Measurements from ENCODE around the gene DDX39A. TPM values are rescaled to one million over a fixed set of nuclear protein-coding genes. Genes with fewer than 3 reads are reported as not detected.

DDX39A gene
- polyA plus RNA-seq (2013, experiment 1 of 2), result 46.7 TPM
- 46.1 TPM for polyA plus RNA-seq (2013, experiment 2 of 2)

DNA sequence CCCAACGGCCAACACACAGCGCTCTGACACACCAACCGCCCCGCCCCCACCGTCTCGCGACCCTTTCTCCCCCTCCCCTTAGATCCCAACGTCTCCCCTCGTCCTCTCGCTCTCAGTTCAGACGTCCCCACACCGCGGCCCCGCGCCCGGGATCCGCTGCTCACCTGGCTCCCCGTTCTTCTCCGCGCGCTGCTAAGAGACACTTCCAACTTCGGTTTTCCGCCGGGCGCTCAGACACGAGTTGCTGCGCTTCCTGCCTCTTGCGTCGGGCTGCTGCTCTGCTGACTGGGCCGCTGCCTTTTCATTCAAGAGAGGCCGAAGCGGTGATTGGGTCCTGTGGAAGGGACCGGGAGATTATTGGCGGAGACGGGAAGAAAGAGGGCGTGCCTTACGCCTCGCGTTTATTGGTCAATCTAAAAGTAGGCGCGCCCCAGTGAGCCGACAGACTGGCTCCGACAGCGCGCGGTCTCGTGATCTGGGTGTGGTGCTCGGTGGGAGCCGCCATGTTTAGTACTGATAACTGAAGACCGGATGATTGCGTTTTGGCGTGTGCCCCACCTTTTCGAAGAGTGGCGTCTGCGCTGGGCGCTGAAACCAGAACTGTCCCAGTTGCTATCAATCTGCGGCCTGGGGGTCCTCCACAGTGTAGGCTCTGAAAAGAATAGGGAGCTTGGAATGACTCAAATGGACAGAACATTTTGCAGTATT, at the start of gene DDX39A:
Gene DDX39A, minus strand, starts transcription at position 236 of the 708 bp plus-strand sequence. CDS start 6,121 bp downstream, outside the sequence.
- no peaks in the 10 kb centered on the region for H3K27me3 ChIP-seq (ENCODE audit: control insufficient read depth in 1 of 2, insufficient read depth in 1 of 2, low read length in 2 of 2)
- H2BK120ac ChIP-seq (ENCODE audit: low read depth, low read length), result peak within 1 kb of the TSS; percentile 79
- no peaks in the 10 kb centered on the region for H3K79me1 ChIP-seq (replicated peaks; ENCODE audit: low read length, poor library complexity, severe bottlenecking)
- H3K4me3 ChIP-seq (ENCODE audit: insufficient read depth in 1 of 2, low read depth in 1 of 2, low read length in 2 of 2), result peak within 1 kb of the TSS; percentile 89 to 90
- peak within 1 kb of the TSS; percentile 85 for H2AFZ ChIP-seq (ENCODE audit: low read depth, low read length)
- peaks cover 6 to 12% of the 10 kb centered on the region in 2 experiments for H3K36me3 ChIP-seq (ENCODE audit: control insufficient read depth in 1 of 2, insufficient read depth in 2 of 2, low read depth in 1 of 2, low read length in 2 of 2)
- H3K4me1 ChIP-seq (ENCODE audit: control insufficient read depth, insufficient read depth, low read depth, low read length), result peaks cover 19% of the 10 kb centered on the region
- no peaks in the 10 kb centered on the region for H3K9me3 ChIP-seq (ENCODE audit: control insufficient read depth, low read length)
- H3K14ac ChIP-seq (ENCODE audit: low read length in 2 of 2), result peak within 1 kb of the TSS in 1 of 2 experiments; percentile 96
- no peak within 1 kb of the TSS for H2BK15ac ChIP-seq (ENCODE audit: low read depth, poor library complexity, severe bottlenecking)
- peak within 1 kb of the TSS; percentile 97 for H3K9ac ChIP-seq (ENCODE audit: low read length)
- peak within 1 kb of the TSS; percentile 62 for H4K91ac ChIP-seq (ENCODE audit: low read length)
- peak within 1 kb of the TSS; percentile 97 for H4K8ac ChIP-seq (ENCODE audit: low read length)
- whole genome bisulfite sequencing, result under 1% methylated on average over 57 of the region's 57 CpGs
- peak within 1 kb of the TSS; percentile 8 for H2AK5ac ChIP-seq (ENCODE audit: low read length, severe bottlenecking)
- peak within 1 kb of the TSS; percentile 94 to 98 for H3K4ac ChIP-seq (ENCODE audit: low read depth in 1 of 2, low read length in 2 of 2)
- H3K4me2 ChIP-seq (ENCODE audit: low read length, poor library complexity, severe bottlenecking), result peak within 1 kb of the TSS; percentile 95
- peak within 1 kb of the TSS in 1 of 2 experiments; percentile 77 for H2BK12ac ChIP-seq (ENCODE audit: low read length in 2 of 2)
- no peak within 1 kb of the TSS for H3K23ac ChIP-seq (ENCODE audit: low read length in 2 of 2)
- peak within 1 kb of the TSS; percentile 94 for H3K27ac ChIP-seq (ENCODE audit: low read length, poor library complexity, severe bottlenecking)
- H3K18ac ChIP-seq (ENCODE audit: low read depth in 1 of 2, low read length in 2 of 2), result peak within 1 kb of the TSS; percentile 53 to 99
- DNase-seq, result peak; percentile 100
- no peak within 1 kb of the TSS for H2BK5ac ChIP-seq (ENCODE audit: low read depth, low read length, poor library complexity, severe bottlenecking)

DNA sequence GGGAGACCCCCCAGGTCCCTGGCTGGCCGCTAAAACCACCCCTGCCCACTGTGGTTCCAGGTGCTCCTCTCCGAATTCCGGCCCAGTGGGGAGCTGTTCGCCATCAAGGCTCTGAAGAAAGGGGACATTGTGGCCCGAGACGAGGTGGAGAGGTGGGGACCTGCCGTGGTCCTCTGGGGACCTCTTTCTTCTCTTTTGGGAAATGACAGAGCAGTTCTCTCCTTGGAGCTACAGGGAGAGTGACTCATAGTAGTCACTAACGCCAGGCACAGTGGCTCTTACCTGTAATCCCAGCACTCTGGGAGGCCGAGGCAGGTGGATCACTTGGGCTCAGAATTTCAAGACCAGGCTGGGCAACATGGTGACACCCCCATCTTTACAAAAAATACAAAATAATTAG, 48.7 kb upstream of the DDX39A start:
- Histone ChIP-seq H3K4me2 (ENCODE audit: low read length, poor library complexity, severe bottlenecking) (no peak overlapping the region), H2BK5ac (ENCODE audit: low read depth, low read length, poor library complexity, severe bottlenecking) (no peak overlapping the region), H3K4me1 (ENCODE audit: control insufficient read depth, insufficient read depth, low read depth, low read length) (peaks cover 12% of the 10 kb centered on the region), H3K23ac (ENCODE audit: low read length in 2 of 2) (no peak overlapping the region), H2AK5ac (ENCODE audit: low read length, severe bottlenecking) (no peak overlapping the region), H2BK120ac (ENCODE audit: low read depth, low read length) (no peak overlapping the region), H3K9ac (ENCODE audit: low read length) (no peak overlapping the region), H3K9me3 (ENCODE audit: control insufficient read depth, low read length) (no peaks in the 10 kb centered on the region), H3K27ac (ENCODE audit: low read length, poor library complexity, severe bottlenecking) (no peak overlapping the region), H2BK12ac (ENCODE audit: low read length in 2 of 2) (no peak overlapping the region), H2BK15ac (ENCODE audit: low read depth, poor library complexity, severe bottlenecking) (no peak overlapping the region), H3K18ac (ENCODE audit: low read depth in 1 of 2, low read length in 2 of 2) (no peak overlapping the region), H3K36me3 (ENCODE audit: control insufficient read depth in 1 of 2, insufficient read depth in 2 of 2, low read depth in 1 of 2, low read length in 2 of 2) (peaks cover 64 to 78% of the 10 kb centered on the region in 2 experiments), H3K79me1 (replicated peaks; ENCODE audit: low read length, poor library complexity, severe bottlenecking) (peaks cover 3% of the 10 kb centered on the region), H3K4ac (ENCODE audit: low read depth in 1 of 2, low read length in 2 of 2) (no peak overlapping the region), H3K14ac (ENCODE audit: low read length in 2 of 2) (no peak overlapping the region), H4K91ac (ENCODE audit: low read length) (no peak overlapping the region), H2AFZ (ENCODE audit: low read depth, low read length) (no peak overlapping the region), H4K8ac (ENCODE audit: low read length) (no peak overlapping the region), H3K4me3 (ENCODE audit: insufficient read depth in 1 of 2, low read depth in 1 of 2, low read length in 2 of 2) (no peak overlapping the region), H3K27me3 (ENCODE audit: control insufficient read depth in 1 of 2, insufficient read depth in 1 of 2, low read length in 2 of 2) (peaks cover 0 to 5% of the 10 kb centered on the region in 2 experiments)
- WGBS, result 87% methylated on average over 8 of the region's 9 CpGs
- no peak for DNase-seq

DNA sequence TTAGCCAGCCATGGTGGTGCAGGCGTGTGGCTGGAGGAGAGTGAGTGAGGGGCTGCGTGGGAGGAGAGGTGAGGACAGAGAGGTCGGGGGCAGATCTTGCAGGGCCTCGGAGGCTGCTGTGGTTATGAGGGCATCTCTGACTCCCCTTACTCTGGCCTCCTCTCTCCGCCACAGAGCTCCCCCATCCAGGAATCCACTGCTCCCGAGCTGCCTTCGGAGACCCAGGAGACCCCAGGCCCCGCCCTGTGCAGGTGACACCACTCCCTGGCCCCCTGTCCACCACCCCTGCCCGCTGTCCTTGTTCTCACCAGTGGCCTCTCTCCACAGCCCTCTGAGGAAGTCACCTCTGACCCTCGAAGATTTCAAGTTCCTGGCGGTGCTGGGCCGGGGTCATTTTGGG, 48.2 kb upstream of the DDX39A start:
- Histone ChIP-seq H2AK5ac (ENCODE audit: low read length, severe bottlenecking) (no peak overlapping the region), H3K4me1 (ENCODE audit: control insufficient read depth, insufficient read depth, low read depth, low read length) (peaks cover 8% of the 10 kb centered on the region), H3K4me2 (ENCODE audit: low read length, poor library complexity, severe bottlenecking) (no peak overlapping the region), H2BK5ac (ENCODE audit: low read depth, low read length, poor library complexity, severe bottlenecking) (no peak overlapping the region), H3K79me1 (replicated peaks; ENCODE audit: low read length, poor library complexity, severe bottlenecking) (peaks cover 3% of the 10 kb centered on the region), H3K9ac (ENCODE audit: low read length) (no peak overlapping the region), H3K18ac (ENCODE audit: low read depth in 1 of 2, low read length in 2 of 2) (no peak overlapping the region), H4K8ac (ENCODE audit: low read length) (no peak overlapping the region), H2BK120ac (ENCODE audit: low read depth, low read length) (no peak overlapping the region), H3K27me3 (ENCODE audit: control insufficient read depth in 1 of 2, insufficient read depth in 1 of 2, low read length in 2 of 2) (peaks cover 0 to under 1% of the 10 kb centered on the region in 2 experiments), H3K4me3 (ENCODE audit: insufficient read depth in 1 of 2, low read depth in 1 of 2, low read length in 2 of 2) (no peak overlapping the region), H2BK12ac (ENCODE audit: low read length in 2 of 2) (no peak overlapping the region), H3K9me3 (ENCODE audit: control insufficient read depth, low read length) (no peaks in the 10 kb centered on the region), H3K27ac (ENCODE audit: low read length, poor library complexity, severe bottlenecking) (no peak overlapping the region), H4K91ac (ENCODE audit: low read length) (no peak overlapping the region), H2BK15ac (ENCODE audit: low read depth, poor library complexity, severe bottlenecking) (no peak overlapping the region), H3K23ac (ENCODE audit: low read length in 2 of 2) (no peak overlapping the region), H2AFZ (ENCODE audit: low read depth, low read length) (no peak overlapping the region), H3K36me3 (ENCODE audit: control insufficient read depth in 1 of 2, insufficient read depth in 2 of 2, low read depth in 1 of 2, low read length in 2 of 2) (peaks cover 68 to 82% of the 10 kb centered on the region in 2 experiments), H3K4ac (ENCODE audit: low read depth in 1 of 2, low read length in 2 of 2) (no peak overlapping the region), H3K14ac (ENCODE audit: low read length in 2 of 2) (no peak overlapping the region)
- no peak for DNase-seq
- WGBS, result 90% methylated on average over 10 of the region's 12 CpGs

DNA sequence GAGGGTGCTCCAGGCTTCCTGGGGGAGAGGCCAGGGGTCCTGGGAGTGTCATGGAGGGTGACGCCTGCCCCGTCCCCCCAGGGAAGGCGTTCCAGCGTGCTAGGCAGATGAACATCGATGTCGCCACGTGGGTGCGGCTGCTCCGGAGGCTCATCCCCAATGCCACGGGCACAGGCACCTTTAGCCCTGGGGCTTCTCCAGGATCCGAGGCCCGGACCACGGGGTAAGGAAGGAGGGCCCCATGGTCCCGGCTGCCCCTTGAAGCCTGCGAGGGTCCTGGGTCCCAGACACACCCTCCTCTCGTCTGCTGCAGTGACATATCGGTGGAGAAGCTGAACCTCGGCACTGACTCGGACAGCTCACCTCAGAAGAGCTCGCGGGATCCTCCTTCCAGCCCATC, 44.6 kb upstream of the DDX39A start:
- Histone ChIP-seq H3K4me3 (ENCODE audit: insufficient read depth in 1 of 2, low read depth in 1 of 2, low read length in 2 of 2) (no peak overlapping the region), H2AK5ac (ENCODE audit: low read length, severe bottlenecking) (no peak overlapping the region), H2BK5ac (ENCODE audit: low read depth, low read length, poor library complexity, severe bottlenecking) (no peak overlapping the region), H3K27ac (ENCODE audit: low read length, poor library complexity, severe bottlenecking) (no peak overlapping the region), H3K27me3 (ENCODE audit: control insufficient read depth in 1 of 2, insufficient read depth in 1 of 2, low read length in 2 of 2) (no peaks in the 10 kb centered on the region), H2AFZ (ENCODE audit: low read depth, low read length) (no peak overlapping the region), H3K9ac (ENCODE audit: low read length) (no peak overlapping the region), H2BK120ac (ENCODE audit: low read depth, low read length) (no peak overlapping the region), H3K36me3 (ENCODE audit: control insufficient read depth in 1 of 2, insufficient read depth in 2 of 2, low read depth in 1 of 2, low read length in 2 of 2) (peaks cover 63 to 75% of the 10 kb centered on the region in 2 experiments), H3K23ac (ENCODE audit: low read length in 2 of 2) (no peak overlapping the region), H4K91ac (ENCODE audit: low read length) (no peak overlapping the region), H4K8ac (ENCODE audit: low read length) (no peak overlapping the region), H3K4me2 (ENCODE audit: low read length, poor library complexity, severe bottlenecking) (no peak overlapping the region), H3K9me3 (ENCODE audit: control insufficient read depth, low read length) (no peaks in the 10 kb centered on the region), H3K18ac (ENCODE audit: low read depth in 1 of 2, low read length in 2 of 2) (no peak overlapping the region), H2BK12ac (ENCODE audit: low read length in 2 of 2) (no peak overlapping the region), H3K14ac (ENCODE audit: low read length in 2 of 2) (no peak overlapping the region), H3K79me1 (replicated peaks; ENCODE audit: low read length, poor library complexity, severe bottlenecking) (peaks cover 3% of the 10 kb centered on the region), H3K4ac (ENCODE audit: low read depth in 1 of 2, low read length in 2 of 2) (no peak overlapping the region), H2BK15ac (ENCODE audit: low read depth, poor library complexity, severe bottlenecking) (no peak overlapping the region), H3K4me1 (ENCODE audit: control insufficient read depth, insufficient read depth, low read depth, low read length) (peaks cover 1% of the 10 kb centered on the region)
- DNase-seq, result no peak
- 97% methylated on average over 21 of the region's 21 CpGs for WGBS
